Coronary artery (tissue), 2 donors: ENCODE data around the gene ATP6V1G1.
A peak's percentile ranks its signal among the peaks of the same experiment; 100 is the strongest.
"Not testable (repeated sequence)": the region's sequence is repeated elsewhere in the genome, so short reads cannot be mapped to it uniquely, and the experiment has no call there.

Experiments used
- DNase-seq: peaks from one replicate; pipeline ENCODE4 v3.0.0-alpha.2; 2017; ENCODE audit warnings: low spot score
- H3K27ac ChIP-seq, 2 donors: fragments of 200-600 bp; sonication (generic); one replicate each; pipeline ENCODE4 v1.5.1; 2016 to 2019
- H3K4me3 ChIP-seq: fragments of 200-600 bp; sonication (generic); 2 replicates; pipeline ENCODE4 v1.5.1; 2016; ENCODE audit warnings: mild to moderate bottlenecking, moderate library complexity
- TF ChIP-seq, protein P1 (sequence below): fragments of 200-600 bp; sonication (generic); IDR thresholded peaks from one replicate; pipeline ENCODE4 v1.5.1; 2019; ENCODE audit warnings: antibody characterized with exemption

Gene ATP6V1G1

DNA sequence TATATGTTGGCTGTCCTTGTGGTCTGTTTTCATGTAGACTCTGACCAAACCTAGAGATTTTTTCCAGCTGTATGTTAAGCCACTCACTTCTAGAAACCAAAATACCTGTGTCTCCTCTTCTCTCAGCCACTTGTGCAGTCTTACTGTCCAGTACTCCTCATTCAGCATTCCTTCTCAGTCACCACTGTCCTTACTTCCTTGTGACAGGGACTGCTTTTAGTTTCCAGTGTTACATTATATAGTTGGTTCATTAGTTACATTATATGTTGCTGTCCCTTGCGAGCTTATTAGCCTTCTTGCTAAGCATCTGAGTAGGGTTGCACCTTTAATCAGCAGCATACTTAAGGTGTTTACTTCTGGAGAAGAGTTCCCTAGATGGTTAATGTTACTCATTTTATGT, 4.3 kb downstream of the ATP6V1G1 start:
- Histone ChIP-seq H3K4me3 (no peak overlapping the region), H3K27ac (peak overlapping the region in 1 of 2 donors; percentile 3)
- DNase-seq: no peak
- TF ChIP-seq, protein P1, sequence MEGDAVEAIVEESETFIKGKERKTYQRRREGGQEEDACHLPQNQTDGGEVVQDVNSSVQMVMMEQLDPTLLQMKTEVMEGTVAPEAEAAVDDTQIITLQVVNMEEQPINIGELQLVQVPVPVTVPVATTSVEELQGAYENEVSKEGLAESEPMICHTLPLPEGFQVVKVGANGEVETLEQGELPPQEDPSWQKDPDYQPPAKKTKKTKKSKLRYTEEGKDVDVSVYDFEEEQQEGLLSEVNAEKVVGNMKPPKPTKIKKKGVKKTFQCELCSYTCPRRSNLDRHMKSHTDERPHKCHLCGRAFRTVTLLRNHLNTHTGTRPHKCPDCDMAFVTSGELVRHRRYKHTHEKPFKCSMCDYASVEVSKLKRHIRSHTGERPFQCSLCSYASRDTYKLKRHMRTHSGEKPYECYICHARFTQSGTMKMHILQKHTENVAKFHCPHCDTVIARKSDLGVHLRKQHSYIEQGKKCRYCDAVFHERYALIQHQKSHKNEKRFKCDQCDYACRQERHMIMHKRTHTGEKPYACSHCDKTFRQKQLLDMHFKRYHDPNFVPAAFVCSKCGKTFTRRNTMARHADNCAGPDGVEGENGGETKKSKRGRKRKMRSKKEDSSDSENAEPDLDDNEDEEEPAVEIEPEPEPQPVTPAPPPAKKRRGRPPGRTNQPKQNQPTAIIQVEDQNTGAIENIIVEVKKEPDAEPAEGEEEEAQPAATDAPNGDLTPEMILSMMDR: no peak

- H3K4me3 ChIP-seq: no peak overlapping the region
- H3K27ac ChIP-seq: peak overlapping the region in 1 of 2 donors; percentile 25
- TF ChIP-seq, protein P1: no peak
- DNase-seq: no peak
These were observed 4.8 kb downstream of the ATP6V1G1 start for GRCh38 chr9:114592356-114592755.

DNA sequence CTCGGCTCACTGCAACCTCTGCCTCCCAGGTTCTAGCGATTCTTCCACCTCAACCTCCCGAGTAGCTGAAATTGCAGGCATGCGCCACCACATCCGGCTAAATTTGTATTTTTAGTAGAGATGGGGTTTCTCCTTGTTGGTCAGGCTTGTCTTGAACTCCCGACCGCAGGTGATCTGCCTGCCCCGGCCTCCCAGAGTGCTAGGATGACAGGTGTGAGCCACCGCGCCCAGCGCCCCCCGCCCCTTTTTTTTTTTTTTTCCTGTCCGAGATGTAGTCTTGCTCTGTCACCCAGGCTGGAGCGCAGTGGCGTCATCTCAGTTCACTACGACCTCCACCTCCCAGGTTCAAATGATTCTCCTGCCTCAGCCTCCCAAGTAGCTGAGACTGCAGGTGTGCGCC, 6.6 kb downstream of the ATP6V1G1 start:
- no peak overlapping the region for H3K4me3 ChIP-seq
- TF ChIP-seq, protein P1: no peak
- no peak for DNase-seq
- no peak overlapping the region for H3K27ac ChIP-seq

- H3K27ac ChIP-seq, H3K4me3 ChIP-seq, DNase-seq: not testable (repeated sequence)
These were observed 13.1 kb downstream of the ATP6V1G1 start for GRCh38 chr9:114600502-114601248.

GRCh38 chr9:114601787-114602186, 14.2 kb downstream of the ATP6V1G1 start:
- not testable (repeated sequence) for DNase-seq, H3K27ac ChIP-seq, H3K4me3 ChIP-seq

GRCh38 chr9:114602620-114603019, 15.1 kb downstream of the ATP6V1G1 start:
- TF ChIP-seq, protein P1: no peak
- no peak for DNase-seq
- H3K4me3 ChIP-seq: no peak overlapping the region
- no peak overlapping the region for H3K27ac ChIP-seq

DNA sequence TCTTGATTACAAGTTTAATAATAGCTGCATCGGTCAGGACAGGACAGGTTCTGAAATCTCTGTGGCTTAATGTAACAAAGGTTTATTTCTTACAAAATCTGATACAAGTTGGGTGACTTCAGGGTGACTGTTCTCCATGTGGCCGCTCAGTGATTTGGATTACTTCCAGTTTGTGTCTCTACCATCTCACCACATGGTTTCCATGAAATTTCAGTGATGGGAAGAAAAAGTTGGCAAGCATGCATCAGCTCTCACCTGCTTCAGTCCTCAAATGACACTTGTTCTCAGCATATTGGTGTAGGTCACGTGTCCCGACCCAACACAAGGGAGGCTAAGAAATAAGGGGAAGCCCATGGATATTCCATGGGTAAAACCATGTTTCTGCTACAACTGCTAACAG, 15.7 kb downstream of the ATP6V1G1 start:
- no peak overlapping the region for H3K4me3 ChIP-seq
- H3K27ac ChIP-seq: no peak overlapping the region
- TF ChIP-seq, protein P1: no peak

GRCh38 chr9:114604989-114605388, 17.4 kb downstream of the ATP6V1G1 start:
- Histone ChIP-seq H3K27ac (no peak overlapping the region), H3K4me3 (no peak overlapping the region)
- TF ChIP-seq, protein P1: no peak
- no peak for DNase-seq

More for the DNA sequence above, 15.7 kb downstream of the ATP6V1G1 start:
- DNase-seq: no peak
